Measurements from ENCODE around the gene DCUN1D4.

DCUN1D4 gene
- total RNA-seq, result 27.2 to 41.5 (median 33.7) reads per million in 4 experiments

- peak; percentile 97 for DNase-seq
Observed at GRCh38 chr4:51842554-51843308, at the start of gene DCUN1D4. Gene DCUN1D4, plus strand, starts transcription at chr4:51843153. Its CDS starts 90 bp downstream, at chr4:51843243.

GRCh38 chr4:51820443-51821234 is 22.3 kb upstream of the DCUN1D4 start:
- DNase-seq, result no peak

- no peak for DNase-seq
Observed at GRCh38 chr4:51825341-51825740, 17.6 kb upstream of the DCUN1D4 start.

GRCh38 chr4:51830156-51830720 is 12.7 kb upstream of the DCUN1D4 start:
- DNase-seq, result no peak

- peak; percentile 49 for DNase-seq
Observed at GRCh38 chr4:51831133-51831532, 11.8 kb upstream of the DCUN1D4 start.

- no peak for DNase-seq
Observed at GRCh38 chr4:51833236-51833635, 9.7 kb upstream of the DCUN1D4 start.

GRCh38 chr4:51835079-51835478 is 7.9 kb upstream of the DCUN1D4 start:
- DNase-seq, result no peak

GRCh38 chr4:51835855-51836254 is 7.1 kb upstream of the DCUN1D4 start:
- DNase-seq, result no peak

GRCh38 chr4:51836549-51836948 is 6.4 kb upstream of the DCUN1D4 start:
- no peak for DNase-seq

- no peak for DNase-seq
Observed at GRCh38 chr4:51840781-51841180, 2.2 kb upstream of the DCUN1D4 start.

- DNase-seq, result no peak
Observed at GRCh38 chr4:51842167-51842553, 793 bp upstream of the DCUN1D4 start.

- peak; percentile 58 for DNase-seq
Observed at GRCh38 chr4:51843309-51844152, 578 bp downstream of the DCUN1D4 start.

- peak; percentile 71 for DNase-seq
Observed at GRCh38 chr4:51844153-51845054, 1.5 kb downstream of the DCUN1D4 start.

- DNase-seq, result no peak
Observed at GRCh38 chr4:51845055-51845426, 2.1 kb downstream of the DCUN1D4 start.

- DNase-seq, result no peak
Observed at GRCh38 chr4:51845711-51846110, 2.8 kb downstream of the DCUN1D4 start.

- DNase-seq, result no peak
Observed at GRCh38 chr4:51849430-51849829, 6.5 kb downstream of the DCUN1D4 start.

- no peak for DNase-seq
Observed at GRCh38 chr4:51850294-51850693, 7.3 kb downstream of the DCUN1D4 start.

- no peak for DNase-seq
Observed at GRCh38 chr4:51851090-51851936, 8.4 kb downstream of the DCUN1D4 start.

- no peak for DNase-seq
Observed at GRCh38 chr4:51851937-51852290, 9.0 kb downstream of the DCUN1D4 start.

GRCh38 chr4:51853027-51853682 is 10.2 kb downstream of the DCUN1D4 start:
- no peak for DNase-seq

Data from effector CD8-positive, alpha-beta T cell (primary cell).